ENCODE measurements around the gene TXNRD3.

TXNRD3 gene

GRCh38 chr3:126671521-126671920 is 16.6 kb upstream of the TXNRD3 start:
- no peak for DNase-seq

- no peak for DNase-seq
Observed at GRCh38 chr3:126668450-126669401, 13.8 kb upstream of the TXNRD3 start.

GRCh38 chr3:126667631-126668449 is 12.9 kb upstream of the TXNRD3 start:
- no peak for DNase-seq

- DNase-seq = no peak
Observed at GRCh38 chr3:126666658-126667528, 12.0 kb upstream of the TXNRD3 start.

GRCh38 chr3:126665959-126666657 is 11.2 kb upstream of the TXNRD3 start:
- no peak for DNase-seq

- DNase-seq = no peak
Observed at GRCh38 chr3:126665221-126665936, 10.5 kb upstream of the TXNRD3 start.

- peak; percentile 30 for DNase-seq
Observed at GRCh38 chr3:126664591-126665214, 9.8 kb upstream of the TXNRD3 start.

GRCh38 chr3:126663750-126664149 is 8.8 kb upstream of the TXNRD3 start:
- no peak for DNase-seq

GRCh38 chr3:126663257-126663656 is 8.3 kb upstream of the TXNRD3 start:
- DNase-seq = no peak

GRCh38 chr3:126661532-126662364 is 6.8 kb upstream of the TXNRD3 start:
- no peak for DNase-seq

GRCh38 chr3:126659915-126660886 is 5.3 kb upstream of the TXNRD3 start:
- DNase-seq = no peak

GRCh38 chr3:126658584-126658983 is 3.7 kb upstream of the TXNRD3 start:
- DNase-seq = no peak

- DNase-seq = no peak
Observed at GRCh38 chr3:126657901-126658300, 3.0 kb upstream of the TXNRD3 start.

- DNase-seq = no peak
Observed at GRCh38 chr3:126656371-126657134, 1.6 kb upstream of the TXNRD3 start.

- no peak for DNase-seq
Observed at GRCh38 chr3:126655887-126656286, 963 bp upstream of the TXNRD3 start.

GRCh38 chr3:126649556-126650092 is 5.3 kb downstream of the TXNRD3 start:
- no peak for DNase-seq

GRCh38 chr3:126646674-126647073 is 8.2 kb downstream of the TXNRD3 start:
- DNase-seq = peak; percentile 45

All from fibroblast of skin of abdomen (primary cell).